K562 (cell line): ENCODE results near the gene FARSA. TPM values are rescaled to one million over a fixed set of nuclear protein-coding genes. Genes with fewer than 3 reads are reported as not detected.
A peak's percentile ranks its signal among the peaks of the same experiment; 100 is the strongest.

ENCODE experiments used
- DNMT1 ChIP-seq: fragments of 450-650 bp; IDR thresholded peaks from 2 replicates; pipeline ENCODE4 v1.6.1; 2016; ENCODE audit warnings: antibody characterized with exemption, mild to moderate bottlenecking
- GMEB1 ChIP-seq: fragments of 250-450 bp; sonication (Bioruptor Pico); IDR thresholded peaks from 2 replicates; pipeline ENCODE4 v1.4.0; 2020; ENCODE audit warnings: mild to moderate bottlenecking
- HMGXB4 ChIP-seq: sonication (generic); formaldehyde crosslinking; IDR thresholded peaks from 2 replicates; pipeline ENCODE4 v1.8.1; 2023; ENCODE audit warnings: mild to moderate bottlenecking, missing genetic modification reagents
- MCM3 ChIP-seq: fragments of 450-650 bp; IDR thresholded peaks from 2 replicates; pipeline ENCODE4 v1.6.1; 2016
- MCM7 ChIP-seq, 2 experiments: fragments of 450-650 bp; IDR thresholded peaks; 2 replicates each; pipeline ENCODE4 v1.6.1; 2016 to 2018
- MXI1 ChIP-seq: IDR thresholded peaks from 2 replicates; pipeline ENCODE4 v1.6.1; 2011; ENCODE audit warnings: low read depth, mild to moderate bottlenecking, improper control_type of control experiment, low read length
- NCOA4 ChIP-seq: fragments of 450-650 bp; IDR thresholded peaks from 2 replicates; pipeline ENCODE4 v1.6.1; 2018; ENCODE audit warnings: mild to moderate bottlenecking; ENCODE audit not compliant: partially characterized antibody
- PREB ChIP-seq: sonication (generic); formaldehyde crosslinking; IDR thresholded peaks from 2 replicates; pipeline ENCODE4 v1.8.1; 2023; ENCODE audit warnings: mild to moderate bottlenecking, missing genetic modification reagents
- RFX1 ChIP-seq: fragments of 450-650 bp; IDR thresholded peaks from 2 replicates; pipeline ENCODE4 v1.6.1; 2016; ENCODE audit warnings: mild to moderate bottlenecking, moderate library complexity
- U2AF1 ChIP-seq: fragments of 200-400 bp; formaldehyde crosslinking; optimal IDR thresholded peaks from 2 replicates; pipeline ENCODE3; 2017; ENCODE audit warnings: mild to moderate bottlenecking, low read depth, low read length, moderate library complexity
- ZBTB40 ChIP-seq, 2 experiments: fragments of 450-650 bp in 1 of 2; sonication (generic) in 1 of 2; formaldehyde crosslinking in 1 of 2; IDR thresholded peaks; 2 replicates each; pipeline versions ENCODE4 v1.7.1 to v1.9.0; 2016 to 2022; ENCODE audit warnings: inconsistent platforms in 1 of 2, mild to moderate bottlenecking in 1 of 2, missing genetic modification reagents in 1 of 2
- ZNF217 ChIP-seq: sonication (generic); formaldehyde crosslinking; IDR thresholded peaks from 2 replicates; pipeline ENCODE4 v1.8.0; 2022; ENCODE audit warnings: mild to moderate bottlenecking, missing genetic modification reagents
- ZNF586 ChIP-seq: fragments of 450-650 bp; formaldehyde crosslinking; conservative IDR thresholded peaks from 2 replicates; pipeline ENCODE4 v1.4.0; 2020; ENCODE audit warnings: mild to moderate bottlenecking, moderate library complexity
- ZNF644 ChIP-seq: fragments of 200-800 bp; sonication (Bioruptor generic); IDR thresholded peaks from 2 replicates; pipeline ENCODE4 v1.6.1; 2016; ENCODE audit warnings: low read depth, missing genetic modification characterization, missing compliant biosample characterization
- polyA plus RNA-seq, 8 experiments: library from polyadenylated mRNA; depleted of rRNA in 4 of 8; stranded (reverse) in 5 of 8; unstranded in 3 of 8; fragments of >200 nt; fragmentation: Nextera tagmentation in 2 of 8; fragmentation: Illumina TruSeq in 1 of 8; extraction: Ambion mirVana in 2 of 8; extraction: Trizol in 1 of 8; gene quantifications; 2 replicates each; pipeline versions ENCODE4 v1.2.1 to v1.2.3, GENCODE V29; 2011 to 2014; ENCODE audit warnings: inconsistent platforms in 1 of 8, missing spikeins in 1 of 8
- total RNA-seq, 7 experiments: library from RNA; depleted of rRNA in 6 of 7; stranded (reverse); fragments of >200 nt in 6 of 7; fragmentation: Illumina TruSeq in 2 of 7; extraction: Trizol in 2 of 7; gene quantifications; 2 replicates each; pipeline versions ENCODE4 v1.2.1 to v1.2.3, GENCODE V29; 2011 to 2021; ENCODE audit warnings: low replicate concordance in 1 of 7

FARSA gene
- total and polyA plus RNA-seq, 9 of the 15 experiments (the other 6 are each of a cell fraction or from before 2014, with no cell fraction given), result 25.2 to 237 (median 89.6) TPM

GRCh38 chr19:12933287-12934072 lies at the start of gene FARSA (continued):
- TF ChIP-seq DNMT1 (no peak), ZBTB40 (IDR thresholded peaks at IDR 0.05) (peak; percentile 97), ZBTB40 (CRISPR knock-in tag; IDR thresholded peaks at IDR 0.05) (no peak), PREB (CRISPR knock-in tag) (no peak), MCM7 (IDR thresholded peaks at IDR 0.05) (no peak), ZNF217 (no peak), ZNF644 (tag) (peak; percentile 74; the same call in 1 of the 2 replicates), ZNF586 (CRISPR knock-in tag) (no peak), MCM3 (no peak), NCOA4 (no peak), GMEB1 (CRISPR knock-in tag) (no peak), MXI1 (peak; percentile 87), HMGXB4 (CRISPR knock-in tag) (peak; percentile 46; the same call in 1 of the 2 replicates), U2AF1 (peak; percentile 56), RFX1 (no peak)
